ENCODE results near the gene RBP3.
A peak's percentile ranks its signal among the peaks of the same experiment; 100 is the strongest.

The RBP3 gene

DNA sequence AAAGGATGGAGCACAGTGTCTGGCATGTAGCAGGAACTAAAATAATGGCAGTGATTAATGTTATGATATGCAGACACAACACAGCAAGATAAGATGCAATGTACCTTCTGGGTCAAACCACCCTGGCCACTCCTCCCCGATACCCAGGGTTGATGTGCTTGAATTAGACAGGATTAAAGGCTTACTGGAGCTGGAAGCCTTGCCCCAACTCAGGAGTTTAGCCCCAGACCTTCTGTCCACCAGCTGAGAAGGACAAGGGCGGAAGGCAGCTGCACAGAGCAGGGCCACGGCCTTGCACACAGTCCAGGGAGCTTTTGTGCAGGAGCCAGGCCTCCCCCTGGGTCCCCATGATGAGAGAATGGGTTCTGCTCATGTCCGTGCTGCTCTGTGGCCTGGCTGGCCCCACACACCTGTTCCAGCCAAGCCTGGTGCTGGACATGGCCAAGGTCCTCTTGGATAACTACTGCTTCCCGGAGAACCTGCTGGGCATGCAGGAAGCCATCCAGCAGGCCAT, at the start of gene RBP3:
RBP3 (plus strand) TSS at position 226 of the 514 bp plus-strand sequence; CDS start at position 348, 122 bp downstream.
- no peak for DNase-seq

DNA sequence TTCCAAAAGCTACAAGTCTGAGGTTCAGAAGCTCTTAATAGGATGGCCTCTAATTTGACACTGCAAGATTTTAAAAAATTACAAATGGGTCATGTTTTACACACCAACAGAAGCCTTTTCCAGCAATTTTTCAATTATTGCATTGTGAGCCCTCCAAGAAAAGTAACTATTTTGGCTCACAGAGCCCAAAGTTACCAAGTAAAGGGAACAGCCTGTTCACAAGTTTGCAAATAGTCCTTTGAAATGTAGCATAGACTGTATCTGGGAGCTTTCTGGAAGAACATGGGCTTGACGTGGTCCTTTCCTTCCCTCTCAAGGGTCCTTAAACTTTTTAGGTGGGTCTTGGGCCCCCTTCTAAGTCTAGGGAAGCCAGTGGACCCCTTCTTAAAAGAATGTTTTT, 49.4 kb upstream of the RBP3 start:
- DNase-seq = no peak

- DNase-seq = no peak
These were observed 48.3 kb upstream of the RBP3 start, which contains the start of gene GDF10 for GRCh38 chr10:47299611-47300428. TSS of gene GDF10 (plus strand) at chr10:47300197. CDS start at chr10:47300652, 455 bp downstream.

DNA sequence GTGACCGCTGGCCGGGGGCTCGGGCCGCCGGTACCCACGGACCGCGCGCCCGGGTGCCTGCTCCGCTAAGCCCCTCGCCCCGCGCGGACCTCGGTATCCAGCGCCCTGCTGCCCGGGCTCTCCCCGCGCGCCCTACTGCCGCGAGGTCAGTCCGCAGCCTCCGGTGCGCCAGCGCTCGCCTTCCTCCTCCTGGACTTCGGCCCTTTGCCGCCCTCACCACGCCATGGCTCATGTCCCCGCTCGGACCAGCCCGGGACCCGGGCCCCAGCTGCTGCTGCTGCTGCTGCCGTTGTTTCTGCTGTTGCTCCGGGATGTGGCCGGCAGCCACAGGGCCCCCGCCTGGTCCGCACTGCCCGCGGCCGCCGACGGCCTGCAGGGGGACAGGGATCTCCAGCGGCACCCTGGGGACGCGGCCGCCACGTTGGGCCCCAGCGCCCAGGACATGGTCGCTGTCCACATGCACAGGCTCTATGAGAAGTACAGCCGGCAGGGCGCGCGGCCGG, 47.7 kb upstream of the RBP3 start:
- DNase-seq = no peak

DNA sequence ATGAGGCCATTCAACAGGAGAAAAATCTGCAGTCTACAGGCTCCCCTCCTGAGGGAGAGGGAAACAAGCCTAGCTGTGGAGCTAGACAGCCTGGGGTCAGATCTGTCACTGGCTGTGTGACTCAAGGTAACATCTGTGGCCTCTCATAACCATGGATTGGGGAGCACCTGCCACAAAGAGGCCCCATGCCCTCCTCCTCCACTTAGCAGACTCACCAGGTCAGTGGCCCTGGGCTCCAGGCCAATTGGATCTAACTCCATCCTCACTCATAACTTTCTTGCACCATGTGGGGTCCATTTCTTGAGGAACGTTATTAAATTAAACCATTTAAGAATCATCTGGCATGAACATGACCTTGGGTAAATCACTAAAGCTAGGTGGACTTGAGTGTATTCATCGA, 46.3 kb upstream of the RBP3 start:
- DNase-seq = no peak

DNA sequence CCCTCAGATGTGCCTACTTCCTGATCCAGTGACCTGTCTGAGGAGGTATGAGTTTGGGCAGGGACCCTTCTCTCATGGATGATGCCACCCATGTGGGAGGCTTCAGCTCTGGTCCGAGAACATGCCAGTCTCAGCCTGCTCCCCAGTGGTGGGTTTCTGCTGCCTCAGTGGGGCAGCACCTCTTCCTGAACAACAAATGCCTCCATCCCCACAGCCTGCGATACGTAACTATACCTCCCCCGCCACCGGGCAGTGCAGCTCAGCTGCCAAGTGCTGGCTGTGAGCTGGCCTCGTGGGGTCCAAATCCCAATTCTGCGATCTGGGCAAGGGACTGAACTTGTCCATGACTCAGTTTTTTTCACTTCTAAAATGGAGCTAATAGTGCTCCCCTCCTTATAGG, 45.1 kb upstream of the RBP3 start:
- no peak for DNase-seq

DNA sequence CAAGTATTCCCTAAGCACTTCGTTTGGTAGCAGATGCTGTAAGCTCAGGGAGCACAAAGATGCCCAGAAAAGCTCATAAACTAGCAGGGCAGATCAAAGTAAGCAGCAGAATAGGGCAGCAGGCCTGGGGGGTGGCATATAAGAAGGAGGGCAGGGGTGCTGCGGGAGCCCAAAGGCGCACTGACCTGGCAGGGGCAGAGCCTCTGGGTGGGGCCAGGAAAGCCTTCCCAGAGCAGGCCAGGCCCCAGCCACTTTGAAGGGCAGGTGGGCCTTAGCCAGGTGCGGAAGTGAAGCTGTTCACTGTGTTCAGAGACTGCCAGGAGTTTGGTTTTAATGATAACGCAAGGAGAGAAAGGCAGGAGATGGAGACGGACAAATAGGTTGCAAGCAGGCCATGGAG, 44.3 kb upstream of the RBP3 start:
- no peak for DNase-seq

DNA sequence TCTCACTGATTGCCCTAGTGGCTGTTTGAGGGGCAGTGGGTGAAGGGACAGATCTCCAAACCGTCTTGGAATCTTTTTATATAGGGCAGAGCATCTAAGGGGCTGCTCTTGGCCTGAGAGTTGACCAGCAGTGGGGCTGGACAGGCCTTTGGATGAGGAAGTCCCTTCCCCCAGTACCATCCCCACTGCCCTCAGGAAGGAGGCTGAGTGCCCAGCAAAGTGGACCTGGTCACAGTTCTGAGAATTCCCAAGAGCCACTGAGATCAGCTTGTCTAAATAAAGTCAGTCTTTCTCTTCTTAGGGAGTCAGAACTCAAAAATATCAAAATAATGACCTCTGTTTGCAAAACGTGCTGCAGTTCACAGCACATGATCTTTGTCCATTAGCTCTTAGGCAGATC, 42.6 kb upstream of the RBP3 start:
- no peak for DNase-seq

DNA sequence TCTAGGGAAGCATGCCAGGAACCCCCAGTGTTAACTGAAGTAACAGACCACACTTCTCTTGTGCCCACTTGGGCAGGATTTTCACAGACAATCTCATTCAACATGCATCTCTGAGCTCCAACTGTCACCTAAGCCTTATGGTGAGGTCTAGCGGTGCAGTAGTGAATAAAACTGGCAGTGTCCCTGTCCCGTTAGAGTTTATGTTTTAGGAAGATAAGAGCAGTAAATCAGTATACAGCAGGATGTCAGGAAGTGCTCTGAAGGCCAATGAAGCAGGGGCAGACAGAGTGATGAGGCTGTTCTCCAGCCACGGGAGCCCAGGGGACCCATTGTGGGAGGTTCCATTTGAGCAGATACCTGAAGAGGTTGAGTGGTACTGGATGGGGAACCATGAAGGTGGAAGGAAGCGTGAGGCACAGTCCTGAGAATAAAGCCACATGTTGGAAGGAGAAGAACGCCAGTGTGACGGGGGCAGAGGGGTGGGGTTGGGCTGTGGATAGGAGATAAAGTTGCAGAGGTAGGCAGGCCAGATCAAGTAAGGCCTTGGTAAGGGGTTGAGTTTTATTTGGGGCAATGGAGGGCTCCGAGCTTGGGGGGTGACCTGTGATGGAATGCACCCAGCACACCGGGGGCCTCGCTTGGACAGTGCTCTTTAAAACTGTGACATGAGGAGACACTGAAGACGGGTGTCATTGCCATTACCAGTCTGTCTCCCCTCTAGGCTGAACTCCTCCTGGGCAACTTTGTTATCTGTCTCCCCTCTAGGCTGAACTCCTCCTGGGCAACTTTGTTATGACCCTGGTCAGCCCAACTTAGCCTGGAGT, 41.6 kb upstream of the RBP3 start:
- DNase-seq = no peak

DNA sequence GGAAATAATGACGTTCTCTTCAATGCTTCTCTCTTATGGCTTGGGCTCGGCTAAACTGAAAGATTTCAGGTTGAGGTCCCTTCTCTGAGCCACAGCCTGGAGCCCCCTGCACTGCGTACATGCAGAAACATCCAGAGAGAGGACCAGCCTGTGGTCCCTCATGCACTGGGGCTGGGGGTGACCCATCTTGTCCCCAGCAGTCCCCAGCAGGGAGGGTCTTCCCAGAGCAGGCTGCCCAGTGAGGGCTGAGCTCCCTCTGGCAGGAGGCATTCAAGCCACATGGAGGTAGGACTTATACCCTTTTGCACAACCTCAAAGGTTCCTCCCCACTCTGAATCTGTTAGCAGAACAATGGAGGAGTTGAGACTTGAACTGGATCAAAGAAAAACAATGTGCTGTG, 40.8 kb upstream of the RBP3 start:
- DNase-seq = no peak

- no peak for DNase-seq
These were observed 39.4 kb upstream of the RBP3 start for GRCh38 chr10:47308775-47309174.

DNA sequence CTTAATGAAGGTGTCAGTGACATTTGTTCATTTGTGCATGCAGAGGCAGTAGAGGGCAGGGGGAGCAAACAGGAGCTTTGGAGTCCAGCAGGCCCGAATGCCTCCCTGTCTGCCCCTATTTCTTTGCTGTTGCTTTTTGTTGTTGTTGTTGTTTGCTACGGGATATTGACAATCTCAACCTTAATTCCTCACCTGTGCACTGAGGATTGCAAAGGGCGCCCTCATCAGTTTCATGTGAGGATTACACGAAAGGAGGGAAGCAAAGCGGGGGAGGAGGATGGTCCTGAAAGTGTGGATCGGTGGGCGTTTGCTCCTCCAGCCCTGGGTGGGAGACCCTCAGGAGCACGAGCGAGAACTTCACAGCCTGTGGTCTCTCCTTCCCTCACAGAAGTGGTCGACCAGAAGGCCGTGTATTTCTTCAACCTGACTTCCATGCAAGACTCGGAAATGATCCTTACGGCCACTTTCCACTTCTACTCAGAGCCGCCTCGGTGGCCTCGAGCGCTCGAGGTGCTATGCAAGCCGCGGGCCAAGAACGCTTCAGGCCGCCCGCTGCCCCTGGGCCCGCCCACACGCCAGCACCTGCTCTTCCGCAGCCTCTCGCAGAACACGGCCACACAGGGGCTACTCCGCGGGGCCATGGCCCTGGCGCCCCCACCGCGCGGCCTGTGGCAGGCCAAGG, 38.6 kb upstream of the RBP3 start:
- DNase-seq = no peak

GRCh38 chr10:47310090-47310505, 38.1 kb upstream of the RBP3 start:
- DNase-seq = no peak

DNA sequence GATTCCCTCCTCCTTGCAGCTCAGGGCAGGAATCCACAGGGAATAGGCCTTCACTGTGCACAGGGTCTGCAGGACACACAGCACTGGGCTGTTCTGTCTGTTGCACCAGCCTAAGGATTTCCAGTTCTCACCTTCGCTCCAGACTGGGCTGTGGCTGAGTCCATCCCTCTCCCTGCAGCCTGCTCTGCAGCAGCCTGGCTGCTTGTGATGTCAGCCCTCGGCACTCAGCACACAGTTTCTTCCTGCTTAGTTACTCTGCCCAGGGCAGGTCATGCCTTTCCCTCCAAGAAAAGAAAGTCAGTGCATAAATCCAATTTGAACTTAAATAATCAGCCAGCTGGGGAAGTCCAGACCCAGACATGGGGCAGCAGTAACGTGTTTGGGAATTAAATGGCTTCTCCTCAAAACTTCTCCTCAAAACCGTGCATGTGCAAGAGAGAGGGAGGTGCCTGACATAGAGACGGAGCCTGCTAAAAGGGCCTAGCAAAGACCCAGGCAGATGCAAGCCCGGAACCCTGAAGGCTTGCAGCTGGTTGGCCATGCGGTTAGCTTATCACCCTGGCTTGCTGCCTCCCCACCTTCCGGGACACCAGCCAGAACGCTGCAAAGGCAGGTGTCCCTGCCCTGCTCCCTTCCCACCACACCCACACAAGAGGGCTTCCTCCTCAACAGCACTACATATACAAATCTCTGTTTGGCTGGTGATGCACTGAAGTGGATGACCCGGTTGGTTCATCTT, 36.8 kb upstream of the RBP3 start:
- no peak for DNase-seq

DNA sequence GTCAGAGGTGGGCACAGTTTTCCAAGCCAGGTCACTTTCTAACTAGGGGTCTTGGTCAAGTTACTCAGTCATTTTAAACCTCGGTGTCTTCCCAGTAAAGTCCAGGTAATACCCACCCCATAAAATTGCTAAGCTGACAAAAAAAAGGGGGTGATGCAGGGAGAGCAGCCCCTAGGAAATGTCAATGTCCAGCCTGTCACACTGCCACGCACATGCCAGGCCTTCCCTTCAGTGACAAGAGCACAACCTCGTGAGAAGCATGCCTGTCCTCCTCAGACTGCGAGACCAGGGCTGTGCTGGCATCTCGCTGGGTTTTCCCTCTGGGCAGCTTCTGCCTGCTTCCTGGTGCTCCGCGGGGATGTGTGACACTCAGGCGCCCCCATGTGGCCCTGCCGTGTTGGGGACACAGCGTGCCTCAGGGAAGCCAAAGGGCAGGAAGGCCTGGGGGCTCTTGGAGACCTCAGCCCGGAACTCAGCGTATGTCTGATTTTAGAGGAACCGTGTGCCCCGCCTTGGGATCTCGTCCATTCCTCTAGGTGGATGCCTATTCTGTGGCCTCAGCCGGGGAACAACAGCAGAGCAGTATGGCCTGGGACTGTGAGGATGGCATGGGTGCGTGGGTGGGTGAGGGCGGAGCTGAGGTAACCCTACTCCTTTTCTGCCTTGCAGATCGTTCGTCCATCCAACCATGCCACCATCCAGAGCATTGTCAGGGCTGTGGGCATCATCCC, 36.1 kb upstream of the RBP3 start:
- peak; percentile 22 for DNase-seq

- DNase-seq = no peak
These were observed 35.5 kb upstream of the RBP3 start for GRCh38 chr10:47312663-47312995.

DNA sequence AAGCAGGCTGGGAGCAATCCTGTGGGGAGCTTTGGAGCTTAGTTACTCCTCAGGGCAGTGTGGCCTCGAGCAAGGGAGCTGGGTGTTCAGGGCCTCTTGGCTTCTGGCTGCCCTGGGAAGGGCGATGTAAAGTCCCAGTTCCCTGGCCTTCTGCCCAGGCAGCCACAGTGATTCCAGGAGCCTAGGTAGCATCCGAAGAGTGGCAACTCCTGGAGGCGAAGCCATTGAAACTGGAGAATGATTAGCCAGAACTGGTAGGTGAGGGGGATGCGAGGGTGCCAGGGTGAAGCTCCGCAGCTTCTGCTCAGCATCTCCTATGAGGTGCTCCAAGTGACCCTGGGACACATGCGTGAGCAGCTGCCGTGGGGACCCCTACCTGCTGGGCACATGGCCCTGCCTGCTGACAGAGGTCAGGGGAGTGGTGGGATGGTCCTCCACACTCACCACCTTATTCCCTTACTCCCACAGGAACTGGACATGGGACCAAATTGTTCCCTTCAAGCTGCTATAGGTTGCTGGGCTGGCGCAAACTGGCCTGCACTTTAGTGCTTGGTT, 33.7 kb upstream of the RBP3 start:
- no peak for DNase-seq

- no peak for DNase-seq
These were observed 32.7 kb upstream of the RBP3 start for GRCh38 chr10:47315421-47315820.

- DNase-seq = no peak
These were observed 32.0 kb upstream of the RBP3 start for GRCh38 chr10:47316131-47316530.

DNA sequence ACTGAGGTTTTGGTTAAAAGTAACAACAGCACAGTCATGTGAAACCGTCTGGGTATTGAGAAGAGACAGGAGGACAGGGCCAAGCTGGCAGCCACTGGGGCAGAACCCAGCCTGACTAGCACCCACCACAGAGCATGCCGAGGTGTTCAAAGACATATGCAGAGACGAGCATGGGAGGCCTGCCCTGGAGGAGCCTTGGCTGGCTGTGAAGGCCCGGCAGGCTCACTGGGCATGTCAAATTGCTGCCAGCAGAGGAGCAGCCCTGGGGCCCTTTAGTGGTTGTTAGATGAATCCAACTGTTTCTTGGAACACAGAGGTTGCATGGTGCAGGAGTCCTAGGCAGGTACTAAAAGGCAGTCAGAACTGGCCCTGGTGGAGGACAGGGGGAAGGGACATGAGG, 30.9 kb upstream of the RBP3 start:
- DNase-seq = no peak

DNA sequence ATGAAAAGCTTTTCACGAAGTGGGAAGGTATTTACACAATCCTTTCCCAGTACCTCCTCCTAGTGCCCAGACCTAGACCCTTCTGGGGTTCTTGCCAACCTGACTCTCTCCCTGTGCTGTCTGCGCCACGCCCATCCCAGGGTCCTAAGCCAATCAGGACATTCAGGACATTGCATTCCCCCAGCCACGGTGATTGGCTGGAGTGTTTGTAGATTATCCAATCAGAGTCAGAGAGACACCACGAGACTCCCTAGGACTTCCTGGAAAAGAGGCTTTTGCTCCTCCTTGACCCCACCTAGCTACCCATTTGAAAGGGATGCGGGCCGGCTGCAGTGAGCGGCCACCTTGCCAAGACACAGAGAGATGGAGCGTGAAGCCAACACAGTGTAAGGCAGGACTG, 29.5 kb upstream of the RBP3 start:
- DNase-seq = no peak
